Colon (tissue), 2 donors: Measurements from ENCODE around the gene ZDHHC7.
"Not testable (repeated sequence)": the region's sequence is repeated elsewhere in the genome, so short reads cannot be mapped to it uniquely, and the experiment has no call there.

Experiments
- FAIRE-seq: peaks from 2 replicates; lab custom pipeline; 2012; peaks lifted over from hg19 to GRCh38; lab: Jason Lieb, UNC
- donor health status: control.
- donor health status: control.

ZDHHC7 gene

GRCh38 chr16:84938616-84939015, 72.7 kb downstream of the ZDHHC7 start:
- not testable (repeated sequence) for FAIRE-seq

DNA sequence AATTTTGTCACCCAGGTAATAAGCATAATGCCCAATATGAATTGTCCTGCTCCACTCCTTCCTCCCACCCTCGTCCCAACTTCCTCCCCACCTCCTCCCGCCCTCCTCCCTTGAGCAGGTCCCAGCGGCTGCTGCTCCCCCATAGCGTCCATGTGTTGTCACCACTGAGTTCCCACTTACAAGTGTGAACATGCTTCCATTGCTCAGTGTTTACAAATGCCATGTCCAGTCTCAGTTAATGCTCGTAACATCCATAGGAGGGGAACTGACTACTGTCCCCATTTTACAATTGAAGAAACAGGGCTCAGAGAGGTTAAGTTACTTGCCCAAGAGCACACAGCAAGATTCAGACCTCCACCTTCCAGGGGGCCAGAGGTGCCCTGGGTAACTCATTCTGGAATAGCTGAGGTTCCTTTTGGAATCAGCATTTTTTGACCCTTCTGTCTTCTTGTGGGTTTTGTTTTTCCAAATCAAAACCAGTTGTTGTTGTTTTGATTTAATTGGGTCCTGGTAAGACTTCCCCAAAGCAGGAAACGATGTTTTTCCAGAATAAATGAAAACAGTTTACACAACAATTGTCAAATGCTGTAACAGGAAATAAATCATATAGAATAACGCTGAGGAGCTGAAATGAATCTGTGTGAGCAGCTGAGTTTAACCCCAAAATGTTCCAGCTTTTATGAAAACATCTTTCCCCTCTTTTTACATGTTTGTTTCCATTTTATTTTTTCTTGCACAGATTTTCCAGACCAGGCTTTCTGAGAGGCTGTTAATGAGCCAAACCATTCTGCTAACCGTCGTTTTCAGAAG, 73.9 kb downstream of the ZDHHC7 start:
- no peak for FAIRE-seq

- FAIRE-seq: no peak
Observed at GRCh38 chr16:84933774-84934631, 77.3 kb downstream of the ZDHHC7 start.

DNA sequence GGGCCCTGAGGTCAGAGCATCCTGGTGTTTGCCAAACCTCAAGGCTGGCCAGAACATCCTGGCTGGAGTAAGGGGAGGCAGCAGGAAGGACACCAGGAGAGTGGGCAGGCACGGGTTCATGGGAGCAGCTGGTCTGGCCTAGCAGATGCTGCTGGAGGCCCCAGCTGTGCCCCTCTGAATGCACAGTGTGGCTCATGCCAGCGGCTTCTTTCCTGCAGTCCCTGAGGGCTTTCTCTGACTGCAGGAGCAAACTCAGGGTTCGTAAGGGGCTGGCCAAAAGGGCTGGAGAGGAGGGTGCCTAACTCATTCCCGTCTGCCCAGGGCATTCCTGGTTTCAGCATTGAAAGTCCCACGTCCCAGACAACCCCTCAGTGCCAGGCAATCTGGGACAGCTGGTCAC, 78.7 kb downstream of the ZDHHC7 start:
- FAIRE-seq: no peak

- FAIRE-seq: no peak
Observed at GRCh38 chr16:84931506-84931905, 79.8 kb downstream of the ZDHHC7 start.

DNA sequence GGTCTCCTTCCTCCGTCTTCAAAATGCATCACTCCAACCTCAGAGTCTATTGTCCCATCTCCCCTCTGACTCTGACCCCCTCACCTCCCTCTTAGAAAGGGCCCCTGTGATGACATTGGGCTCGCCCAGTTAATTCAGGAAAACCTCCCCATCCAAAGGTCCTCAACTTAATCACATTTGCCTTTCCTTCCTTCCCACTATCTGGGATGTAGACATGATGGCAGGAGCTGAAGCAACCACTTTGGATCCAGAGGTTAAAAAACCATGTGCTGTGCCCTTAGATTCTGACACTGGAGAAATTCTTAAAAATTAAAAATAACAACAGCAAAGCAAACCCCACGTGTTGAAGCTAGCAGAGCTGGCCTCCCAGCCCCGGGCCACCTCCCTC, 80.2 kb downstream of the ZDHHC7 start:
- no peak for FAIRE-seq

- no peak for FAIRE-seq
Observed at GRCh38 chr16:84930298-84931106, 80.8 kb downstream of the ZDHHC7 start.

- no peak for FAIRE-seq
Observed at GRCh38 chr16:84929421-84930297, 81.7 kb downstream of the ZDHHC7 start.

GRCh38 chr16:84928679-84929420, 82.5 kb downstream of the ZDHHC7 start:
- FAIRE-seq: no peak

DNA sequence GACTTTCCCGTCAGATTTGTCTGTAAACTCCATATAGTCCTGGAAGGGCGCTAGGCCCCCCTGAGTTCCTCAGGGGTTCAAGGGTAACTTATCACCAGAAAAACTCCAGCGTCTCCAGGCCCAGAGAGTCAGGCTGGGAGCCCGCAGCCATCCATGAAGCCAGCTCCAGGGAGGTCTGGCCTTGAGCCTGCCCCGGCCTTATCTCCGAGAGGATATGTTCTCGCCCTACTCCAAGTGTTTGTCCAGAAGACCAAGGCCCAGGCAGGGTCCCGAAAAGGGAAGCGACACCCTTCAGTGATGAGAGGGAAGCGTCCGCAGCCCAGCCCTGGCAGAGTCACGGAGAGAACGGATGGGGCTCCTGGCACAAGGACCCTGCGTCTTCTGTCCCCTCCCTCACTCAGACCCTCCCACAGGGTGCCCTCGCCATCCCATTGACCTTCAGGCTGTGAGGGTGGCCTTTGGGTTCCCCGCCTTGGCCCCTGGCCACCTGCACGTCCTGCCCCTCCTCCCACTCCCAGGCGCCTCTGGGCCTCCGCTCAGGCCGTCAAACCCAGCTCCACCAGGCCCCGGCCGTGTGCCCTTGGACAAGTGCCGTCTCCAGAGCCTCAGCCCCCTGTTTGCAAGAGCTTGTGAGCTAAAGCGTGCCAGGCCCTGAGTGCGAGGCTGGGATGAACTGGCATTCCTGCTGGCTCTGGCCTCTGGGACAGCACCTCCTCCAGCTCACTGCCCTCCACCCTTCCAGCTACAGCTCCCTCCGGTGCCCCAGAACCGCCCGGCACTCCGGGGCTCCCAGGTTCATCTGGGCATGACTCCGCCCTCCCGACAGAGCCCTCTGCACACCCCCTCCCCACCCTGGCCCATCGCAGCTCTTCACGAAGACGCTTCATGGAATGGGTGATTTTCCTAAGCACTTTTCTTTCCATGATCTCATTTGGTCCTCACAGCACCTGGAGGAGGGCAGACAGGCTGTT, 83.4 kb downstream of the ZDHHC7 start:
- FAIRE-seq: no peak

- FAIRE-seq: no peak
Observed at GRCh38 chr16:84926462-84926861, 84.9 kb downstream of the ZDHHC7 start.

GRCh38 chr16:84925773-84926372, 85.5 kb downstream of the ZDHHC7 start:
- no peak for FAIRE-seq

- no peak for FAIRE-seq
Observed at GRCh38 chr16:84925092-84925772, 86.1 kb downstream of the ZDHHC7 start.

DNA sequence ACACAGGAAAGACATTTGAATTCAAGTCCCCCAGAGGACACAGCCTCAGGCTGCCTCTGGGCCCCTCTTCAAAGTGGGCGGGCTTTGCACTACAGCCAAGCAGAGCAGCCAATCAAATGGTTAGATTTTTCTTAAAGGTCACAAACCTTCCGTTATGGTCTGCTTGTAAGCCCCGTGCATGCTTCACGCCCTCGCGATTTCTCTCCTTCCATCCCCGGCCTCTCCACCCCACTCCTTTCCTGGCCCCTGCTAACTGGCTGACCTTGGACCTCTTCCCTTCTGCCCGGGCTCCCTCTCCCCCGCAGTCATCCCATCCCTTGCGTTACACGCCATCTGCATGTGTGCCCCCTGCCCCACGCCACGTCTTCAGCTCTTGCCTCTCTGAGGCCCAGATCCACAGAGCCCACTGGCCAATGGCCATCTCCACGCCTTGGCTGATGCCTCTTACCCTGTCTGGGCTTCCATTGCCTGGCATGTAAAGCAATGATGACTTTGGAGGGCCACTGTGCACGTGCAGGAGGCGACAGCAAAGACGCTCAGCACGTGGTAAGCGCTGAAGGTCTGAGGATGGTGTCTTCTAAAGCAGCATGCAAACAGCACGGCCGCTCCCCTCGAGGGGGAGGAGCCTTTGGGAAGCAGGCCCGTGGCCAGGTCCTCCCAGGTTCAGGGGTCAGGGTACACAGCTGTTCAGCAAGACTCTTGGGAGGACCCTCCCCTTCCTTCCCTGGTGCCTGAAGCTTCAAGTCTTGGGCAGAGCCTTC, 86.8 kb downstream of the ZDHHC7 start:
- FAIRE-seq: no peak
